ENCODE measurements around the gene TALDO1.
A peak's percentile ranks its signal among the peaks of the same experiment; 100 is the strongest.

Gene TALDO1

DNA sequence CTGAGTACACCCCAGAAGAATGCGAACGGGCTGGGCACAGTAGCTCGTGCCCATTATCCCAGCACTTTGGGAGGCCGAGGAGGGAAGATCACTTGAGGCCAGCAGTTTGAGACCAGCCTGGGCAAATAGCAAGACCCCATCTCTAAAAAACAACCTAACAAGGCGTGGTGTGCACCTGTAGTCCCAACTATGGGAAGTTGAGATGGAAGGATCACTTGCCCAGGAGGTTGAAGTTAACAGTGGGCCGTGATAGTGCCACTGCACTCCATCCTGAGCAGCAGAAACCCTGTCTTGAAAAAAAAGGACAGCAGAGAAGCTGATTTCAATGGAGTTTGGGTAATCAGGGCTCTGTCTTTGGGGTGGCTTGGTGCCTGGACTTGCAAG is 65.8 kb downstream of the TALDO1 start:
- TF ChIP-seq SIN3A (IDR thresholded peaks at IDR 0.05; ENCODE audit: borderline replicate concordance, insufficient read depth, low read length) = no peak
- no peak for TF ChIP-seq FOXP2 (optimal IDR thresholded peaks at IDR 0.05; ENCODE audit: borderline replicate concordance, extremely low read depth, extremely low read length, insufficient read depth)
- no peak; the same call in 1 of the 2 replicates for TF ChIP-seq POLR2AphosphoS5 (IDR thresholded peaks at IDR 0.05; ENCODE audit: low read depth, low read length)
- TF ChIP-seq, protein P1, sequence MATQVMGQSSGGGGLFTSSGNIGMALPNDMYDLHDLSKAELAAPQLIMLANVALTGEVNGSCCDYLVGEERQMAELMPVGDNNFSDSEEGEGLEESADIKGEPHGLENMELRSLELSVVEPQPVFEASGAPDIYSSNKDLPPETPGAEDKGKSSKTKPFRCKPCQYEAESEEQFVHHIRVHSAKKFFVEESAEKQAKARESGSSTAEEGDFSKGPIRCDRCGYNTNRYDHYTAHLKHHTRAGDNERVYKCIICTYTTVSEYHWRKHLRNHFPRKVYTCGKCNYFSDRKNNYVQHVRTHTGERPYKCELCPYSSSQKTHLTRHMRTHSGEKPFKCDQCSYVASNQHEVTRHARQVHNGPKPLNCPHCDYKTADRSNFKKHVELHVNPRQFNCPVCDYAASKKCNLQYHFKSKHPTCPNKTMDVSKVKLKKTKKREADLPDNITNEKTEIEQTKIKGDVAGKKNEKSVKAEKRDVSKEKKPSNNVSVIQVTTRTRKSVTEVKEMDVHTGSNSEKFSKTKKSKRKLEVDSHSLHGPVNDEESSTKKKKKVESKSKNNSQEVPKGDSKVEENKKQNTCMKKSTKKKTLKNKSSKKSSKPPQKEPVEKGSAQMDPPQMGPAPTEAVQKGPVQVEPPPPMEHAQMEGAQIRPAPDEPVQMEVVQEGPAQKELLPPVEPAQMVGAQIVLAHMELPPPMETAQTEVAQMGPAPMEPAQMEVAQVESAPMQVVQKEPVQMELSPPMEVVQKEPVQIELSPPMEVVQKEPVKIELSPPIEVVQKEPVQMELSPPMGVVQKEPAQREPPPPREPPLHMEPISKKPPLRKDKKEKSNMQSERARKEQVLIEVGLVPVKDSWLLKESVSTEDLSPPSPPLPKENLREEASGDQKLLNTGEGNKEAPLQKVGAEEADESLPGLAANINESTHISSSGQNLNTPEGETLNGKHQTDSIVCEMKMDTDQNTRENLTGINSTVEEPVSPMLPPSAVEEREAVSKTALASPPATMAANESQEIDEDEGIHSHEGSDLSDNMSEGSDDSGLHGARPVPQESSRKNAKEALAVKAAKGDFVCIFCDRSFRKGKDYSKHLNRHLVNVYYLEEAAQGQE (IDR thresholded peaks at IDR 0.05; ENCODE audit: insufficient read depth in 1 of 2, low read depth in 2 of 2, low read length in 2 of 2) = no peak
- no peak for TF ChIP-seq TAF1 (IDR thresholded peaks at IDR 0.05; ENCODE audit: borderline replicate concordance, insufficient read depth, low read length)

DNA sequence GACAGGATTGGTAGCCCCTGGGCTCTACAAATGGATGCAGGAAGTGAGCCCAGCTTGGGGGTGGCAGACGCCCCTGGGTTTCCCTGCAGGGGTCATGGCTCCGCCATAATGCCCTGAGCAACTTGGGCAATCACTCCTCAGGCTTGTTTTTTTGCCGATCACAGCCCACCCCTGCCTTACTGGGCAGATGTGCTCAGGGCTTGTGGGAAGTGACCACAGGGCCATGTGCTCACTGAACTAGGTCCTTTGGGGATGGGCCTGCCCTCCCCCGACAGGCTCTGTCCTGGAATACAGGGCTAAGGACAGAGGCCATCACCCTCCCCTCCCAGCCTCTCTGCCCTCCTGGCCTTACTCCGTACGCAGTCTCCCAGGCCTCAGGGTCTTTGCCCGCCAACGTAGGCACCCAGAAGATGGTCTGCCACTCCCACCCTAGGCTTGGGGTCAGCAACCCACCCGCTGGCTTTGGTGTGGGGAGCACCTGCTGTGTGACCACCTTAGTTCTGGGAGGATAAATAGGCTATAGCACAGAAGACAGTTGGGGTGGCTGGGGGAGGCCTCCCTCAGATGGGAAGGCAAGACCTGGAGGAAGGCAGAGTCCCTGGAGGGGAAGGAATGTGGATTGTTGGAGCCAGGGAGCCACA is 66.3 kb downstream of the TALDO1 start:
- TF ChIP-seq TAF1 (IDR thresholded peaks at IDR 0.05; ENCODE audit: borderline replicate concordance, insufficient read depth, low read length) (0 out of 2 replicates have a peak, but pooled peaks have one; percentile 33), SIN3A (IDR thresholded peaks at IDR 0.05; ENCODE audit: borderline replicate concordance, insufficient read depth, low read length) (peak; percentile 47; the same call in 1 of the 2 replicates), FOXP2 (optimal IDR thresholded peaks at IDR 0.05; ENCODE audit: borderline replicate concordance, extremely low read depth, extremely low read length, insufficient read depth) (no peak), POLR2AphosphoS5 (IDR thresholded peaks at IDR 0.05; ENCODE audit: low read depth, low read length) (peak; percentile 94)
- TF ChIP-seq, protein P1 (IDR thresholded peaks at IDR 0.05; ENCODE audit: insufficient read depth in 1 of 2, low read depth in 2 of 2, low read length in 2 of 2) = no peak

Data from PFSK-1 (cell line).